ENCODE measurements around the gene CFAP299. TPM values are rescaled to one million over a fixed set of nuclear protein-coding genes. Genes with fewer than 3 reads are reported as not detected.
"Not testable (repeated sequence)": the region's sequence is repeated elsewhere in the genome, so short reads cannot be mapped to it uniquely, and the experiment has no call there.

CFAP299 gene
- total and polyA plus RNA-seq, 9 of the 15 experiments (the other 6 are each of a cell fraction or from before 2014, with no cell fraction given) = 0.09 to 3.0 (median 0.76) TPM

DNA sequence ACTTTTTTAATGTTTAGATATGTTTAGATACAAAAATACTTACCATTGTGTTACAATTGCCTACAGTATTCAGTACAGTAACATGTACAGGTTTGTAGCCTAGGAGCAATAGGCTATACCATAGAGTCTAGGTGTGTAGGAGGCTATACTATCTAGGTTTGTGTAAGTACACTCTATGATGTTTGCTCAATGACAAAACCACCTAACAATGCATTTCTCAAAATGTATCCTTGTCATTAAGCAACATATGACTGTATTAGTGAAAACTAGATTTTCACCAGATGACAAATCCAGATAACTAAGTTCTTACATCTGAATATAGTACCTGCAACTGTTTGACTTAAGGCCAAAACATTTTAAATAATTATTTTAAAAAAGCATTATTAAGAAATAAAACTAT is 19.7 kb upstream of the CFAP299 start:
- POLR2A ChIA-PET; H3K4me2 ChIP-seq (ENCODE audit: insufficient read depth, low read length); H3K27ac ChIP-seq (ENCODE audit: extremely low read depth, low read depth, low read length); H3K9ac ChIP-seq (ENCODE audit: insufficient read depth in 1 of 2, low read depth in 2 of 2, low read length in 2 of 2); H3K9me1 ChIP-seq (ENCODE audit: control insufficient read depth, insufficient read depth, low read length); H4K20me1 ChIP-seq (replicated peaks; ENCODE audit: control insufficient read depth, insufficient read depth, low read length); H3K4me1 ChIP-seq (replicated peaks in 1 of 2; ENCODE audit: control insufficient read depth in 2 of 2, insufficient read depth in 2 of 2, low read length in 2 of 2); H3K36me3 ChIP-seq (ENCODE audit: control insufficient read depth, insufficient read depth, low read length); H2AFZ ChIP-seq (ENCODE audit: low read depth, low read length); in situ Hi-C loops (cut with MboI); H3K27me3 ChIP-seq (ENCODE audit: control insufficient read depth in 2 of 2, insufficient read depth in 2 of 2, low read length in 2 of 2); FAIRE-seq; H3K4me3 ChIP-seq; ATAC-seq; CTCF ChIA-PET (ENCODE audit: low intra/inter-chr PET ratio); H3K79me2 ChIP-seq (ENCODE audit: control insufficient read depth, insufficient read depth, low read length); intact Hi-C loops (cut with micrococcal nuclease); DNase-seq (ENCODE audit: extremely low read depth in 1 of 4, low spot score in 3 of 4); BruUV-seq (replicated peaks); H3K9me3 ChIP-seq (replicated peaks; ENCODE audit: control insufficient read depth, insufficient read depth, low read depth, low read length): not testable (repeated sequence)

DNA sequence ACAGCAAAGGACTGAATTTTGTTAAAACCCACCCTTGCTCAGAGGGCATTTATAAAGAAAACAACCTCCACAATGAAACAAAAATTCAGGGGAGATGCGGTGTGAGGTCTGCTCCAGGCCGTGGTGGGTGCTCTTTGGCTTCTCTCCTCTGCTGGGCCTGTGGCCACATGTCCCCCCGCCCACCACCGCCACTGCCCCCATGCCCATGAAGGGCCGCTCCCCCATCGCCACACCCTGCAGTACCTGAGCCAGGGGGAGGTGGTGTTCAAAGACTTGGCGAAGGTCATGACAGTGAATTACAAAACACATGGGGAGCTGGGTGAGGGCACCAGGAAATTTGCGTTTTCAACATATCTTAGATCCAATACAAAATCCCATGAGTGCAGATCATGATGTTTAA is 14.2 kb upstream of the CFAP299 start:
- H2AFZ ChIP-seq (ENCODE audit: low read depth, low read length) = no peak overlapping the region
- no peak overlapping the region for H3K9ac ChIP-seq (ENCODE audit: insufficient read depth in 1 of 2, low read depth in 2 of 2, low read length in 2 of 2)
- 71% methylated on average over 6 of the region's 8 CpGs for WGBS (ENCODE audit: insufficient coverage, low coverage, missing lambda C conversion rate)
- H3K4me3 ChIP-seq = no peak overlapping the region
- no peaks in the 10 kb centered on the region for H4K20me1 ChIP-seq (replicated peaks; ENCODE audit: control insufficient read depth, insufficient read depth, low read length)
- H3K9me3 ChIP-seq (replicated peaks; ENCODE audit: control insufficient read depth, insufficient read depth, low read depth, low read length) = no peaks in the 10 kb centered on the region
- DNase-seq (ENCODE audit: extremely low read depth in 1 of 4, low spot score in 3 of 4) (no peak), ATAC-seq (no peak), FAIRE-seq (no peak)
- no TSS peak for BruUV-seq (replicated peaks)
- H3K27ac ChIP-seq (ENCODE audit: extremely low read depth, low read depth, low read length) = no peak overlapping the region
- H3K79me2 ChIP-seq (ENCODE audit: control insufficient read depth, insufficient read depth, low read length) = no peaks in the 10 kb centered on the region
- no peaks in the 10 kb centered on the region for H3K9me1 ChIP-seq (ENCODE audit: control insufficient read depth, insufficient read depth, low read length)
- intact Hi-C loops (cut with micrococcal nuclease) = no loop called here
- in situ Hi-C loops (cut with MboI) = no loop called here
- H3K27me3 ChIP-seq (ENCODE audit: control insufficient read depth in 2 of 2, insufficient read depth in 2 of 2, low read length in 2 of 2) = no peaks in the 10 kb centered on the region
- ChIA-PET CTCF (ENCODE audit: low intra/inter-chr PET ratio) (no interaction called here), POLR2A (no interaction called here)
- no peaks in the 10 kb centered on the region for H3K36me3 ChIP-seq (ENCODE audit: control insufficient read depth, insufficient read depth, low read length)
- H3K4me1 ChIP-seq (replicated peaks in 1 of 2; ENCODE audit: control insufficient read depth in 2 of 2, insufficient read depth in 2 of 2, low read length in 2 of 2) = no peaks in the 10 kb centered on the region
- H3K4me2 ChIP-seq (ENCODE audit: insufficient read depth, low read length) = no peak overlapping the region
- TF ChIP-seq, protein P1, sequence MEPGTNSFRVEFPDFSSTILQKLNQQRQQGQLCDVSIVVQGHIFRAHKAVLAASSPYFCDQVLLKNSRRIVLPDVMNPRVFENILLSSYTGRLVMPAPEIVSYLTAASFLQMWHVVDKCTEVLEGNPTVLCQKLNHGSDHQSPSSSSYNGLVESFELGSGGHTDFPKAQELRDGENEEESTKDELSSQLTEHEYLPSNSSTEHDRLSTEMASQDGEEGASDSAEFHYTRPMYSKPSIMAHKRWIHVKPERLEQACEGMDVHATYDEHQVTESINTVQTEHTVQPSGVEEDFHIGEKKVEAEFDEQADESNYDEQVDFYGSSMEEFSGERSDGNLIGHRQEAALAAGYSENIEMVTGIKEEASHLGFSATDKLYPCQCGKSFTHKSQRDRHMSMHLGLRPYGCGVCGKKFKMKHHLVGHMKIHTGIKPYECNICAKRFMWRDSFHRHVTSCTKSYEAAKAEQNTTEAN (CRISPR knock-in tag; IDR thresholded peaks at IDR 0.05) = no peak
- no peak for TF ChIP-seq ASH1L (IDR thresholded peaks at IDR 0.05; ENCODE audit: borderline replicate concordance, low read depth, partially characterized antibody)
- TF ChIP-seq ZC3H4 (CRISPR knock-in tag; IDR thresholded peaks at IDR 0.05; ENCODE audit: borderline replicate concordance) = no peak
- TF ChIP-seq EZH2 (IDR thresholded peaks at IDR 0.05; ENCODE audit: borderline replicate concordance, low read depth, low read length) = no peak
- TF ChIP-seq, protein P2, sequence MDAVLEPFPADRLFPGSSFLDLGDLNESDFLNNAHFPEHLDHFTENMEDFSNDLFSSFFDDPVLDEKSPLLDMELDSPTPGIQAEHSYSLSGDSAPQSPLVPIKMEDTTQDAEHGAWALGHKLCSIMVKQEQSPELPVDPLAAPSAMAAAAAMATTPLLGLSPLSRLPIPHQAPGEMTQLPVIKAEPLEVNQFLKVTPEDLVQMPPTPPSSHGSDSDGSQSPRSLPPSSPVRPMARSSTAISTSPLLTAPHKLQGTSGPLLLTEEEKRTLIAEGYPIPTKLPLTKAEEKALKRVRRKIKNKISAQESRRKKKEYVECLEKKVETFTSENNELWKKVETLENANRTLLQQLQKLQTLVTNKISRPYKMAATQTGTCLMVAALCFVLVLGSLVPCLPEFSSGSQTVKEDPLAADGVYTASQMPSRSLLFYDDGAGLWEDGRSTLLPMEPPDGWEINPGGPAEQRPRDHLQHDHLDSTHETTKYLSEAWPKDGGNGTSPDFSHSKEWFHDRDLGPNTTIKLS (IDR thresholded peaks at IDR 0.05; ENCODE audit: borderline replicate concordance, low read depth) = no peak
- TF ChIP-seq SIN3B (IDR thresholded peaks at IDR 0.05; ENCODE audit: low read depth) = no peak
- TF ChIP-seq, protein P3, sequence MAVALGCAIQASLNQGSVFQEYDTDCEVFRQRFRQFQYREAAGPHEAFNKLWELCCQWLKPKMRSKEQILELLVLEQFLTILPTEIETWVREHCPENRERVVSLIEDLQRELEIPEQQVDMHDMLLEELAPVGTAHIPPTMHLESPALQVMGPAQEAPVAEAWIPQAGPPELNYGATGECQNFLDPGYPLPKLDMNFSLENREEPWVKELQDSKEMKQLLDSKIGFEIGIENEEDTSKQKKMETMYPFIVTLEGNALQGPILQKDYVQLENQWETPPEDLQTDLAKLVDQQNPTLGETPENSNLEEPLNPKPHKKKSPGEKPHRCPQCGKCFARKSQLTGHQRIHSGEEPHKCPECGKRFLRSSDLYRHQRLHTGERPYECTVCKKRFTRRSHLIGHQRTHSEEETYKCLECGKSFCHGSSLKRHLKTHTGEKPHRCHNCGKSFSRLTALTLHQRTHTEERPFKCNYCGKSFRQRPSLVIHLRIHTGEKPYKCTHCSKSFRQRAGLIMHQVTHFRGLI (CRISPR knock-in tag; IDR thresholded peaks at IDR 0.05) = no peak
- no peak for TF ChIP-seq KLF13 (tag; IDR thresholded peaks at IDR 0.05; ENCODE audit: borderline replicate concordance, low read depth)
- TF ChIP-seq KDM5B (IDR thresholded peaks at IDR 0.05; ENCODE audit: insufficient replicate concordance, low read depth, low read length) = no peak
- no peak for TF ChIP-seq ZKSCAN8 (CRISPR knock-in tag; IDR thresholded peaks at IDR 0.05)
- no peak for TF ChIP-seq CHD1 (IDR thresholded peaks at IDR 0.05; ENCODE audit: low read length)
- TF ChIP-seq PCBP1 (IDR thresholded peaks at IDR 0.05; ENCODE audit: low read depth, low read length, poor library complexity, severe bottlenecking) = no peak
- TF ChIP-seq ZSCAN29 (IDR thresholded peaks at IDR 0.05) = no peak

Data from K562 (cell line).